HG02943 (cell line): ENCODE measurements around the gene KMT2B.

ENCODE experiments used
- ATAC-seq: cut with Tn5 transposase; IDR thresholded peaks from one replicate; pipeline ENCODE4 v1.9.1; 2021; ENCODE audit warnings: mild to moderate bottlenecking, low read depth, moderate library complexity; ENCODE audit not compliant: unreplicated experiment

Gene KMT2B

DNA sequence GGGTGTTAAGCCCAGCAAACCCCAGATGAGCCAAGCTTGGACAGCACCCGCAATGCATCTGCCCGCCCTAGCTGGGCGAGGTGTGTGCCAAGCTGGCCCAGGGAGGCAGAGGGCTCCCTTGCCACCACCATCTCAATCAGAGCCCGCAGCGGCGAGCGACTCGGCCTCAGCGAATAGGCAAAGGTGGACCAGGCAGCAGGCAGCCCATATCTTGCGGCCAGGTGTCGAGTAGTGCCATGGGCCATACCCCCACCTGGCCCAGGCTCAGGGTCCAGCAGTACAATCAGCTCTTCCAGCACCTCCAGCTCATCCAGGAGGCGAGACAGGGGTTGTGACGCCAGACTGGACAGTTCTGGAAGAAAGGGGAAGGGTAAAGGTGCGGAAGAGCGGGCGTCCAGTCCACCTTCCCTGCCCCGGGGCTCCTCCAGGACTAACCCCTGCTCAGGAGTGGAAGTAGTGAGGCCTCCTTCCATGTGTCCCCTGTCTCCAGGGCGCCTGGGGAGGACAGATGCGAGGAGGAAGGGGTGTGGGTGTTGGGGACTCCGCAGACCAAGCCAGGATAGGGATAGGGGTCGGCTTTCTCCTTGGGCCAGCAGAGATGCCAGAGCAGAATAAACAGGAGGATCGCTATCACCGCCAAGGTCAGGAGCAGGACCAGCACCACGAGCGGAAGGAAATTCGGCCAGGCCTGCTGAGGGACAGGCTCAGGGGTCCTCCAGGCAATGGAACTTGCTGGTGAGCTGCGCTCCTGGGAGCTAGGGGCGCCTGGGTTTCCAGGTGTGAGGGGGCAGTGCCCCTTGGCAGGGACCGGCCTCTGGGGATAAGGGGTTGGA is 21.7 kb downstream of the KMT2B start:
- no peak for ATAC-seq

DNA sequence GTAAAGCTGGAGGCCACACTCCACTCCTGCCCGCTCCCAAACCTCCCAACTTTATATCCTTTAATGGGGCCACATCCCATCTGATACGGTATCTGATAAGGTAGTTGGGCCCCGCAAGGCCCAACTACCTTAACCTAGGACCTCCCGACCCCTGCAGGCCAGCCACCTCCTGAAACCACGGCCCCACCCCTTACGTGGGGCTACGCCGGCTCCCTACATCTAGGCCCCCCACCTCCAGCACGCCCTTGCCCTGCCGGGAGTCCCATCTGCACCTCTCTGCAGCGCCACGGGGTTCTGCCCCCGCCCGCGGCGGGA is 22.3 kb downstream of the KMT2B start:
- no peak for ATAC-seq

DNA sequence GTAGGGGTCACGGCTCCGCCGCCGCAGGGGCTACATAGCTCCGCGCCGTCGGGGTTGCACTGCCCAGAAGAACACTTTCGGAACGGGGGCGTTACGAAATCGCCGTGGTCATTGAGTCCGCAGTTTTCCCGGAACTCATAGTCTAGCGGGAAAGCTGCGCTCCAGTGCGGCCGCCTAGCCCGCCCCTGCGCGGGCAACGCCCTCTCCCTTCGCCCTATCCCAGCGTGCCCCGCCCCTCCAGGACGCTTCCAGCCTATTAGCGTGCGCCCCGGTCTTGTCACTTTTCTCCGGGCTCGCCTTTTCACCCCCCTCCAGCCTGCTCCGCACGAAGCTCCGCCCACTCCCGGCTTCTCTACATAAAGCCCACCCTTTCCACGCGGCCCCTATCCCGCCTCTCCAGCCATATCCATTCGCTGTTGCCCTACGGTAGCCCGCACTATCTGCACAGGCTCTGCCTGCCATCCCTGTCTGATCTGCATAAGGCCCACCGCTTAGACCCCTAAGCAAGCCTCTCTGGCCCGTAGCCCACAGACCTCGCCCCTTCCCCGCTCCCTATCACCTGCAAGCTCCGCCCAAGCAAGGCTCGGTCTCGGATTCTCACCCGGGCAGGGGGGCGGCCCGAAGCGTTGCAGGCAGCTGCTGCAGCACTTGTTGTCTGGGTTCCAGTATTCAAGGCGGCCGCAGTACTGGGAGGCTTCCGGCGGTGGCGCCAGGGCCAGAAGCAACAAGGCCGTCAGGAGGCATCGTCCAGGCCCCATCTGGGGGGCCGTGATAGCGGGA is 22.8 kb downstream of the KMT2B start:
- peak; percentile 56 for ATAC-seq

DNA sequence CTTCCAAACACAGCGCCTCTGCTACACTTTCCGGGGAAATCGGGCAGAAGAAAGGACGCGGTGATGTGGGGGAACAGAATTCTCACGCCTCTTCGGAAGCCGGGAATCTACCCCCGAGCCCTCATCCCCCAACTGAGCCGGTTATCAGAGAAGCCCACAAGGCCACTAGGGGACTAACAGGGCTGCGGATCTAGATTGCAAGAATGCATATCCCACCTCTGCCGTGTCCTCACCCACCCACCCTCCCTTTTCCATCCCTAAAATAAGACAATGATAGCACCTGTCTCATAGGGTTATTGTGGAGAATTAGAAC is 23.4 kb downstream of the KMT2B start:
- ATAC-seq = no peak

DNA sequence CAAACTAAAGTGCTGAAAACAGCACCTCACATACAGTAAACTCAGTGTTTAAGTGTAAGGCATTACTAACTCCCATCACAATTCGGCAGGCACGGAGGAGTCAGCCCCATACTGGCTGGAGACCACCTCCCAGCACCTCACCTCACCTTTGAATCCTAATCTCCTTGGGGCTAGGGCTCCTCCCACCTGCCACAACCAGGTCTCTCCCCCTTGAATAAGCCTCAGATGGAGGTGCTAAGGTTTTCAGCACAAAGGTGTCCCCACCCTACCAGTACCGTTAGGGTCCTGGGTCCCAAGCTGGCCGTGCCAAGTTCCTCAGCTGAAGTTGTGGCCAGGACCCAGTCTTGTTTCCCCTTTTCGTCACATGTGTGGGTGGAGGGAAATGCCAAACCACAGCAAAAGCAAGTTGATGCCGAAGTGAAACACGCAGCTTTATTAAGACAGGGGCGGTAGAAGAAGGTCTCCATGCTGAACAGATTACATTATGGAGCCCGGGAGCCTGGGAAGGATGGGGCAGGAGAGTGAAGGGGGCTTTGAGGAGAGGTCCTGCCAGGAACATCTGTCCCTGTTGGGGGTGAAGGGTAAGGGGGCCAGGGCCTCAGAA is 24.4 kb downstream of the KMT2B start, which contains the start of gene IGFLR1:
IGFLR1 (minus strand) TSS at position 332 of the 604 bp plus-strand sequence. CDS start 1,272 bp downstream, outside the sequence.
- no peak for ATAC-seq

DNA sequence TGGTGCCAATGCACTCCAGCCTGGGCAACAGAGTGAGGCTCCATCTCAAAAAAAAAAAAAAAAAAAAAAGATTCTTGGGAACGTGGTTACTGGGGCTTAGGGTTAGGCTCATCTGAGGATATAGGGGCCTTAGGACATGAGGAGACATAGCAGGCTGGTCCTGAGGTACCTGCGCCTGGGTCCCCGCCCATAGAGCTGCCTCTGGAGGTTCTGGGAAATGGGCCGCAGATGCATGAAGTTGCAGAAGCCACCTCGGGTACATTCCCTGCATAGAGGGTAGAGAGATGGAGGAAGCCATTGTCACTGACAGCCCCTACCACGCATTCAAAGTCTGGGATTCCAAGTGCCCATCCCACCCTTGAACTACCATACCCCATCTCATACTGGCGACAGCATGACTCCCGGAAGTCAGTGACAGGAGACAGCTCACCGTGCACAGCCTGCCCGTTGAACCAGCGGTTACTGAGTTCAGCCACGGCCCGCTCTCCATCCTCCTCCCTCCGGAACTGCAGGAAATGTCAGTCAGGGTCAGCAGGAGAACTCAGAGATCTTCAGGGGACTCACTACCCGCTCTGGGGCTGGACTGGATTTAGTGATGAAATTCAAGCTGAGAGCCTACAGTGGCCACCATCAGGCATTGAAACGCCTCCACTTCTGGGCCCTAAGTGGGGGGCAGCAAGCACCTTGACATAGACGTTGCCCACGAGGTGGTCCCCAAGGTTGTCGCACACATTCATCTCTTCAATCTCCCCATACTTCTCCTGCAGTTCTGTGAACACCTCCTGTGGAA is 26.0 kb downstream of the KMT2B start:
- ATAC-seq = no peak

DNA sequence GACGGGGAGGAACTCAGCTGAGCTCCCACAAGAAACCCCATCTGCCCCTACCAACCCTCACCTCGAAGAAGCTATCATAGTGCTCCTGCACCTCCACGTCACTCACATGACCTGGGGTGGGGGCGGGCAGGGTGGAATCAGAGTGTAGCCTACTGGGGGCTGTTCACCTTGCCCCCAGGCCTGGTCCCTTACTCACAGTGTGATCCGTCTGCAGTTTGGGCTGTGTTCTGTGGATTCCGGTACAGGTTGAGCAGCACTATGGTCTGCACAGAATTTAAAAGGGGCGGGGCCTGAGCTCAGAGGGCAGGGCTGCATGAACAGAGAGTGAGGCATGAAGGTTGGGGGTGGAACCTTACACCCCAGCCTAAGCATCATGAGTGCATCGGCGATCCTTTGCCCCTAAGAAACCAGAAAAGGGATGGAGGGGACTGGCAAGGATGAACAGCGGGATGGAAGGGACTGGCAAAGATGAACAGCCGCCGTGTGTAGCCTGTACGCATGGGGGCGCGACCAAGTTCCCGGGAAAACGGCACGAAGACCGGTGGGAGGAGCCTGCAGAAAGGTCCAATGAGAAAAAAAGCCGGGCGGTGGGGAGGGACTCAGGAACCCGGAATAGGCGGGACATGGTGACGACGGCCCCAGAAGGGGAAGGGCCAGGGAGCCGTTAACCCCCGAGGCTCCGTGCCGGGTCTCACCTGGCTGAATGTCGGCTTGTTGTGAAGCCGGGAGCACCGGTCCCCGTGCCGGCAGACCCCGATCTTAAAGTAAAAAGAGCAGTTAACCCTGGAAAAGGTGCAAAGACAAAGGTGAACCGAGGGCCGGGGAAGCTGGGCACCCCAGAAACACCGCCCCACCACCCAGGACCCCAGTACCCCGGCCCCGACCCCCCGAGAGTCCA is 26.9 kb downstream of the KMT2B start:
- no peak for ATAC-seq

DNA sequence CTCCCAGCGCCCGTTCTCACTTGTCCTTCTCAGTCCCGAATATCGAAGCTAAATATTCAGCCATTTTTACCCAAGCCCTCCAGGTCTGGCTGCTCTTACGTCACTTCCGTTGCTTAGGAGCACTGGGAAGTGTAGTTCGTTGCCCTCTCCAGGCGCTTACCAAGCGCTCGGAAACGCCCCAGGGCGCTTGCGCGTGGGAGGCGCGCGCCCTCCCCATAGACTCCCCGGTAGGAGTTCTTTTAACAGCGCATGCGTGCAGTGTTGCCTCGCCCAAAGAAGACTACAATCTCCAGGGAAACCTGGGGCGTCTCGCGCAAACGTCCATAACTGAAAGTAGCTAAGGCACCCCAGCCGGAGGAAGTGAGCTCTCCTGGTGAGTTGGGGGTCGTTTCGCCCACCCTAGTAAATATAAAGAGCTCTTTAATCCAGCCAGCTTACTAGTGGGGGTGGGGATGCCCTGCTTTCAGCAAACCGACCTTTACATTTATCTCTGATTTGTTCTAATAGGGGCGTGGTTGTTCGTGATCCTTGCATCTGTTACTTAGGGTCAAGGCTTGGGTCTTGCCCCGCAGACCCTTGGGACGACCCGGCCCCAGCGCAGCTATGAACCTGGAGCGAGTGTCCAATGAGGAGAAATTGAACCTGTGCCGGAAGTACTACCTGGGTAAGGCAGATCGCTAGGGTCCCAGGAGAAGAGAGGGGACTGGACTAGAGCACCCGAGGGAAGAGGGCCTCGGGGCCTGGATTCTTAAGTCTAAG is 27.7 kb downstream of the KMT2B start, which contains the start of the genes PSENEN and U2AF1L4:
PSENEN (plus strand) TSS at position 324 of the 759 bp plus-strand sequence; CDS start at position 604, 280 bp downstream.
U2AF1L4 (minus strand) TSS at position 91 of the 759 bp plus-strand sequence; CDS start at position 64, 27 bp downstream.
- peak; percentile 36 for ATAC-seq

DNA sequence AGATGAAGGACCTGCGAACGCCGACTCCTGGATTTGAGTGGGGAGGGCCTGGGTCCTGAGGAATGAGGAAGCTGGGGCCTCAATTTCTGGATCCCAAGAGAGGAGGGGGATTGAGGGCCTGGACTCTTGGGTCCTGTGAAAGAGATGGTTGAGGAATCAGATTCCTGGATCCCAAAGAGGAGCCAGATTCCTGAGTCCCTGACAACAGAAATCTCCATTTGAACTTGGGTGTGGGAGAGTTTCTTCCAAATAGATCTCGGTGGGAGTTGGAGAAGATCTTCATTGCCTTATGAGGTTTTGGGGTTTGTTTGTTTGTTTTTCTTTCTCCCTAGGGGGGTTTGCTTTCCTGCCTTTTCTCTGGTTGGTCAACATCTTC is 28.3 kb downstream of the KMT2B start:
- no peak for ATAC-seq

DNA sequence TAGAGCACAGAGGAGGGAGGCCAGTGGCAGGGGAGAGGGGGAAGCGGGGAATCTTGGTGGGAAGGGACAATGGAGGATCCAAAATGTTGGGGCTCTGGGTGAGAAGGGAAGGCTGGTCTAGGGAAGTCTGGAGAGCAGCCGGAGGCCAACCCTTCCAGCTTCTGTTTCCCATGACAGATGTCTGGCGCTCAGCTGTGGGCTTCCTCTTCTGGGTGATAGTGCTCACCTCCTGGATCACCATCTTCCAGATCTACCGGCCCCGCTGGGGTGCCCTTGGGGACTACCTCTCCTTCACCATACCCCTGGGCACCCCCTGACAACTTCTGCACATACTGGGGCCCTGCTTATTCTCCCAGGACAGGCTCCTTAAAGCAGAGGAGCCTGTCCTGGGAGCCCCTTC is 28.7 kb downstream of the KMT2B start:
- ATAC-seq = no peak

DNA sequence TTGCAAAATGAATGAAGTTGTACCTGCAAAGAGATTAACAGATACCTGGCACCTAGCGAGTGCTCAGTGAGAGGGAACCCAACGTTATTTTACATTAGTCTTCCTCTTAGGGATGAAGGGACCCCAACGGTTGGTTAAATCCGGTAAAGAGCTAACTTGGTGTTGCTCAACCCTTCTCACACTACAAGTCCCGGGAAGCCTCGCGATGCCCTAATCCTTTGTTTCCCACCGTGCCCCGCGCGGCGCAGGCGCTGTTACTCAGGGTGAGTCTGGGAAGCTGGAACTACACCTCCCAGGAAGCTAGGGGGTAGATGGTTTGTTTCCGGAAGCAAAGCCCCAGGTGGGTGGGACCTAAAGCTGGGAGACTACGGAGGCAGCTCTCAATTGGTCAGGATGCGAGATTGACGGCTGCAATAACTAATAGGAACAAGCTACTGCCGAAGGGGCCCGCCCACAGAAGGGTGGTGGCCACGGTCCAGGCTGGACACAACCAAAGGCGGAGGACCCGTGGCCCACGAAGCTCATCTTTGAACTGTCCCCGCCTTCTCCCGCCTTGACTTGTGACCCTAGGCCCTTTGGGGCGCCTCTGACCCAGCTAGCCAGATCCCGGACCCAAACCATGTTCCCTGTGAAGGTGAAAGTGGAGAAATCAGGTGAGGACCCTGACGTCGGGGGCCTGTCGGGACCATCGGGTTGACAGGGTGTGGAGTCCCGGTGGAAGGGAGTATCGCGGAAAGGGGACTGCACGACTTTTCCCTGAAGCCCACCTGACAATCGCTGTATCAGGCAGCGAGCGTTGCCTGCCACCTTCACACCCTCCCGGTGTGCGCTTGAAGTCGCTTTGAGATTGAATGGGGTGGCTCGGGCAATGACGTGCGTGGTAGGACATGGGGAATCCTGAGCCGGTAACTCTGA is 30.6 kb downstream of the KMT2B start, which contains the start of gene LIN37:
LIN37 (plus strand) TSS at position 471 of the 915 bp plus-strand sequence; CDS start at position 620, 149 bp downstream.
- ATAC-seq = peak; percentile 61

DNA sequence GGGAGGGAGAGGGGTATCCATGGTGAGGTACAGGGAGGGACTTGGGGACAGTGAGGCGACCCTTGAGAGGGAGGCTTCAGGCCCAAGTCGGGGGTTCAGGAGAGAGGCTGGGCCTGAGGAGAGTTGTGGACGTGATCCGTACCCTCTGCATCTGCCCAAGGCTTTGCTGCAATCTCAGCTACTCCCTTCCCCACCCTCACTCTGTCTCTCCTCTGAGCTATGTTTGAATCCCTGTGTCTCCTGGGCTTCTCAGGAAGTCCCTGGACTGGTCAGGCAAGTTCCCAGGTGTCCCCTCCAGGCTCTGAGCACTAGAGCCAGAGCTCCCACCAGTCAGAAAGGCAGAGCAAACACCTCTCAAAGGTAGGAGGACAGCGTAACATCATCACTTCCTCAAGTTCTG is 32.4 kb downstream of the KMT2B start:
- ATAC-seq = no peak

DNA sequence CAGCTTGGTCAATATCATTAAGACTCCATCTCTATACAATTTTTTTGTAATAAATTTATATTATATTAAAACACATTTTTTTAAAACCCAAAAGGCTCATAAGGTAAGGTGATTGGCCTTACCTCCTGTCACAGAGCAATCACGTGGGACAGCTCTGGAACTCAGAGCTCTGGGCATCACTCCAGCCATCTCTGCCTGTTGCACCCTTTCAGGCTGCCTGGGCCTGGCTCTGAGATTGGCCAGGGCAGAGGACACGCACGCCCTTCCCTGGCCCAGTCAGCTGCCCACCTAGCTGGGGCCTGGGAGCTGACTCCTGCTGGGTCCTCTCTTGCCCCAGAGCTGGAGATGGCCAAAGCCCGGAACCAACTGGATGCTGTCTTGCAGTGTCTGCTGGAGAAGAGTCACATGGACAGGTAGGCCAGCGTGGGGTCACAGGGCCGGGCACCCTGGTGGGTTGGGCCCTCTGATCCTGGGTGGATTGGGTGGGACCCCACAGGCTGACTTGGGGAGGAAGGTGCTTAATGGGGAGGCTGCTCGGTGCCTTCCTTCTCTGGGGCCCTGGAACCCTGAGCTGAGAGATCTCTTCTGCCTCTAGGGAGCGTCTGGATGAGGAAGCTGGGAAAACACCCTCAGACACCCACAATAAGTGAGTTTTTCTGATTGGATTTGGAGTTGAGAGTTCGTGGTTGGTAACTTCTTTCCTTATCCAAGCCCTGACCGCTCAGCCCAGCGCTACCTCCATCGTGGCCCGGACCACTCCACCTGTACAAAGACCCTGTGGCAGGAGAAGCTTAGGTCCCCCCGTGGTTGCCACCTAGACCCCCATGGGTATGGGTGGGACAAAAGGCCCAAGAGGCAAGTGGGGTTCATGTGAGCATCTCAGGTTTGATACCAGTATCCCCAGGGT is 34.3 kb downstream of the KMT2B start:
- ATAC-seq = no peak

DNA sequence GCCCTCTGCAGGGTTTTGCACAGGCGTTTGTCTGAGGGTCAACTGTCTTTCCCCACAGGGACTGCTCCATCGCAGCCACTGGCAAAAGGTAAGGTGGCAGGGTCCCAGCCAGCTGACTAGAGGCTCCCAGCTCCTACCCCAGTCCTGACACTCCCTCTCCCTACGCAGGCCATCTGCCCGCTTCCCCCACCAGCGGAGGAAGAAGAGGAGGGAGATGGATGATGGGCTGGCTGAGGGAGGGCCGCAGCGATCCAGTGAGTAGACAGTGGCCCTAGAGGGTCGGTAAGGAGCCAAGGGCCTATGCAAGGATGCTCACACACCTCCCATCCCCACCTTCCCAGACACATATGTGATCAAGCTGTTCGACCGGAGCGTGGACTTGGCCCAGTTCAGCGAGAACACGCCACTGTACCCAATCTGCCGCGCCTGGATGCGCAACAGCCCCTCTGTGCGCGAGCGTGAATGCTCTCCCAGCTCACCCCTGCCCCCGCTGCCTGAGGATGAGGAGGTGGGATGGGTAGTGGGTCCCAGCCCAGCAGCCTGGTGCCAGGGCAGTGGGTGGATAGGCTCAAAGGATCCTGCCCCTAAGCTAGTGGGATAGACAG is 35.0 kb downstream of the KMT2B start:
- ATAC-seq = no peak

DNA sequence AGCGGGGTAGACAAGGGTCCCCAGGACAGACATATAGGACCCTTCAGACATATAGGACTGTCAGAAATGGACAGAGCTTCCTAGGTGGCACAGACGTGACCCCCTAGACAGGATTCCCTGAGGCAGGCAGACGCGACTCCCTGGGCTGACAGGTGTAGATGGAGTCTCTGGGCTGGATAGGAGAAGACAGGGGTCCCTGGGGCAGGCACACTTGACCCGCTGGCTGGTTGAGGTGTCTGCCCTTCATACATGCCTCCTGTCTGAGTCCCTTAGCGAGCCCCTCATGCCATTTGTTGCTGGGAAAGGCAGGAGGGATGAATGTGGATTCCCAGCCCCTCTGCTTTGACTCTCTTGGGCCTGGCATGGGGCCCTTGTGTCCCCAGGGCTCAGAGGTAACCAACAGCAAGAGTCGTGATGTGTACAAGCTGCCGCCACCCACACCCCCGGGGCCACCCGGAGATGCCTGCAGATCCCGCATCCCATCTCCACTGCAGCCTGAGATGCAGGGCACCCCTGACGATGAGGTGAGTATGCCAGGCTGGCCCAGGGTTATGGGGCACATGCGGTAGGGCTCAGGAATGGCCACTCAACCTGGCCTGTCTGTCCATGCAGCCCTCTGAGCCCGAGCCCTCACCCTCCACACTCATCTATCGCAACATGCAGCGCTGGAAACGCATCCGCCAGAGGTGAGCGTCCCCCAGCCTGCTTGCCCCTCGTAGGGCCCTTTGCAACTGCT is 36.0 kb downstream of the KMT2B start:
- ATAC-seq = no peak
